ENCODE data around the gene SH3RF2. TPM values are rescaled to one million over a fixed set of nuclear protein-coding genes. Genes with fewer than 3 reads are reported as not detected.

SH3RF2 gene
- total and polyA plus RNA-seq, 10 of the 15 experiments (the other 5 are each of a cell fraction or from before 2014, with no cell fraction given): 0.15 TPM; not detected in 9

GRCh38 chr5:146068977-146069779 lies 132.8 kb downstream of the SH3RF2 start (continued):
- TF ChIP-seq ZNF592 (IDR thresholded peaks at IDR 0.05) (no peak), IKZF2 (IDR thresholded peaks at IDR 0.05) (no peak), KAT2A (conservative IDR thresholded peaks at IDR 0.05; ENCODE audit: control insufficient read depth, low read depth, low read length) (no peak), ZNF217 (IDR thresholded peaks at IDR 0.05) (no peak), ZNF274 (IDR thresholded peaks at IDR 0.05; ENCODE audit: insufficient read depth, insufficient read length) (no peak), MXI1 (IDR thresholded peaks at IDR 0.05; ENCODE audit: low read depth, low read length) (no peak), SMAD5 (IDR thresholded peaks at IDR 0.05; ENCODE audit: low read depth) (no peak)

GRCh38 chr5:146069780-146070099 lies 133.4 kb downstream of the SH3RF2 start:
- no peaks in the 10 kb centered on the region for H3K36me3 ChIP-seq (ENCODE audit: control insufficient read depth in 2 of 2, insufficient read depth in 2 of 2, low read length in 1 of 2)
- H3K27ac ChIP-seq (ENCODE audit: control insufficient read depth, insufficient read depth): 0 out of 2 replicates have a peak overlapping the region, but pooled peaks have one; percentile 20
- no peaks in the 10 kb centered on the region for H3K9me3 ChIP-seq (replicated peaks; ENCODE audit: control insufficient read depth, insufficient read depth, low read length)
- peaks cover 20% of the 10 kb centered on the region for H3K4me1 ChIP-seq (ENCODE audit: control insufficient read depth, insufficient read depth, low read length)
- intact Hi-C loops (cut with micrococcal nuclease; ENCODE audit: unreplicated experiment) (no loop called here), in situ Hi-C loops (cut with MboI) (no loop called here)
- H3K27me3 ChIP-seq (replicated peaks in 1 of 2; ENCODE audit: control insufficient read depth in 2 of 2, insufficient read depth in 2 of 2, low read length in 1 of 2): no peaks in the 10 kb centered on the region
- no TSS peak for BruUV-seq (replicated peaks)
- ChIA-PET RAD21 (ENCODE audit: unreplicated experiment) (no interaction called here), POLR2A (no interaction called here), SMC1A (ENCODE audit: uncharacterized antibody, unreplicated experiment) (no interaction called here), CTCF (no interaction called here)
- no peak for FAIRE-seq
- no peak overlapping the region for H3K9ac ChIP-seq (ENCODE audit: control insufficient read depth, insufficient read depth, low read length)
- peak; percentile 55 for ATAC-seq
- H3K79me2 ChIP-seq (ENCODE audit: control insufficient read depth, insufficient read depth, low read length): no peaks in the 10 kb centered on the region
- peak overlapping the region; percentile 63 for H3K4me2 ChIP-seq (ENCODE audit: control insufficient read depth, insufficient read depth)
- no peaks in the 10 kb centered on the region for H4K20me1 ChIP-seq (ENCODE audit: control insufficient read depth, insufficient read depth)
- peak overlapping the region; percentile 2; the same call in 1 of the 2 replicates for H3K4me3 ChIP-seq
- 18% methylated on average over 2 of the region's 2 CpGs for WGBS (ENCODE audit: insufficient coverage, insufficient replicate concordance, low lambda C conversion rate, missing lambda C conversion rate)
- no peak overlapping the region for H2AFZ ChIP-seq (ENCODE audit: control insufficient read depth, low read depth, low read length)
- peak; percentile 17 for DNase-seq (ENCODE audit: low read depth, low spot score)
- no peak for TF ChIP-seq NFIC (IDR thresholded peaks at IDR 0.05; ENCODE audit: low read depth, low read length)
- TF ChIP-seq GATAD2B (conservative IDR thresholded peaks at IDR 0.05; ENCODE audit: low read depth): no peak
- no peak for TF ChIP-seq MTA3 (IDR thresholded peaks at IDR 0.05; ENCODE audit: borderline replicate concordance, low read length)
- no peak for TF ChIP-seq POU2F2 (IDR thresholded peaks at IDR 0.05; ENCODE audit: borderline replicate concordance, low read depth, low read length)
- TF ChIP-seq PAX5 (IDR thresholded peaks at IDR 0.05; ENCODE audit: borderline replicate concordance, low read depth, low read length): no peak
- TF ChIP-seq SRF (IDR thresholded peaks at IDR 0.05; ENCODE audit: low read depth in 2 of 2, low read length in 2 of 2): no peak
- no peak for TF ChIP-seq IRF5 (IDR thresholded peaks at IDR 0.05; ENCODE audit: borderline replicate concordance)
- TF ChIP-seq ZBTB33 (IDR thresholded peaks at IDR 0.05): no peak
- no peak for TF ChIP-seq SIN3A (IDR thresholded peaks at IDR 0.05; ENCODE audit: low read depth, low read length)

Measured in GM12878 (cell line).